DMS114 treated with DMSO at 0.1 percent for 48 hours (cell line): ENCODE measurements around the gene SLC35B1.
"Not testable (repeated sequence)": the region's sequence is repeated elsewhere in the genome, so short reads cannot be mapped to it uniquely, and the experiment has no call there.

ENCODE experiments used
- DNase-seq: peaks from one replicate; lab custom pipeline; 2025; ENCODE audit not compliant: unreplicated experiment; lab: John Stamatoyannopoulos, UW

SLC35B1 gene

DNA sequence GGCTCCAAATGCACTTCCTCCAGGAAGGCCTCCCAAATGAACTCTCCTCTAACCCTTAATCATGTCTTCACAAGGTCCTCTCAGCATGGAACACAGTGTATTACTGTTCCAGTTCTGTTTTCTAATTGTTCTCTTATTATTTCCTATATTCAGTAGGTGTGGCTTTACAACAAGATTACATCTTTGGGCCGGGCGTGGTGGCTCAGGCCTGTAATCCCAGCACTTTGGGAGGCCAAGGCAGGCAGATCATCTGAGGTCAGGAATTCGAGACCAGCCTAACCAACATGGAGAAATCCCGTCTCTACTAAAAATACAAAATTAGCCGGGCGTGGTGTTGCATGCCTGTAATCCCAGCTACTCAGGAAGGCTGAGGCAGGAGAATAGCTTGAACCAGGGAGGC lies 34.1 kb downstream of the SLC35B1 start:
- not testable (repeated sequence) for DNase-seq

- no peak for DNase-seq
These were observed 37.1 kb downstream of the SLC35B1 start for GRCh38 chr17:49670641-49671040.

- no peak for DNase-seq
These were observed 37.8 kb downstream of the SLC35B1 start for GRCh38 chr17:49670002-49670401.

GRCh38 chr17:49667854-49668253 lies 39.9 kb downstream of the SLC35B1 start:
- DNase-seq = no peak

- no peak for DNase-seq
These were observed 43.0 kb downstream of the SLC35B1 start for GRCh38 chr17:49664706-49665211.

GRCh38 chr17:49659661-49660382 lies 47.9 kb downstream of the SLC35B1 start:
- no peak for DNase-seq

DNA sequence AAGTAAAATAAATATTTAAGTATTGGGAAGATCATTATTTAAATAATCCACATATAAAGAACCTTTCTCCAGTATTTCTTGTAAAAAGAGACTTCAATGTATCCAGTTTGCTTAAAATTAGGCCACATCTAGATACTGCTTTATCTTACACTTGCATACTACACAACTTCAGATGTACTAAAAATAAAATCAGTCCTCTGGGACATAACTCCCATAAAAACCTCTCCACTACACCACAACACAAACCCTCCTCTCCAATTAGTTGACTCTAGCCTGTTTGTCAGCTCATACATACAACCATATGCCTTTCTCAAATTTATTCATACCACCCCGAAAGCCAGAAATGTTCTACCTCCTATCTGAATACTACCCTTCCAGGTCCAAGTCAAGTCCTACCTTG lies 51.5 kb downstream of the SLC35B1 start:
- no peak for DNase-seq
